B cell (primary cell): ENCODE results near the gene PRODH.

Source experiments
- CTCF ChIP-seq: fragments of 200-600 bp; IDR thresholded peaks from one replicate; pipeline ENCODE4 v1.8.0; 2022; ENCODE audit warnings: antibody characterized with exemption, mild to moderate bottlenecking
- EZH2 ChIP-seq: IDR thresholded peaks from 2 replicates; pipeline ENCODE4 v1.6.1; 2012; ENCODE audit warnings: borderline replicate concordance, low read depth, mild to moderate bottlenecking, moderate library complexity, low read length; ENCODE audit not compliant: insufficient read depth, poor library complexity, severe bottlenecking

GRCh38 chr22:18950141-18950540 lies 14.0 kb upstream of the PRODH start:
- TF ChIP-seq CTCF (no peak), EZH2 (no peak)
